ENCODE data around the gene FAM32A.

GRCh38 chr19:16206046-16206605 lies 20.9 kb downstream of the FAM32A start:
- TF ChIP-seq POLR2AphosphoS5 (IDR thresholded peaks at IDR 0.05; ENCODE audit: borderline replicate concordance, low read depth, low read length) (no peak), EZH2 (IDR thresholded peaks at IDR 0.05) (no peak)

Data from SK-N-MC (cell line).